H1 (cell line): ENCODE results near the gene CCDC71L. TPM values are rescaled to one million over a fixed set of nuclear protein-coding genes. Genes with fewer than 3 reads are reported as not detected.

Experiments used
- CTCF ChIA-PET: fragments of 300-600 bp; sonication (Branson Sonifier 250); formaldehyde crosslinking; loops from one replicate; lab custom pipeline; 2021; ENCODE audit not compliant: partially characterized antibody; lab: Charles Lee
- POLR2A ChIA-PET: fragments of 300-600 bp; sonication (Branson Sonifier 250); formaldehyde crosslinking; loops from one replicate; lab custom pipeline; 2021; ENCODE audit warnings: inconsistent platforms; ENCODE audit not compliant: partially characterized antibody; lab: Charles Lee
- DNase-seq, 2 experiments: peaks; one replicate each; pipeline versions ENCODE4 v3.0.0 to v3.0.0-alpha.2; 2010 to 2022; ENCODE audit warnings: low spot score in 2 of 2, low read depth in 1 of 2, mixed read lengths in 1 of 2
- FAIRE-seq: peaks from 2 replicates; lab custom pipeline; 2011; peaks lifted over from hg19 to GRCh38; lab: Jason Lieb, UNC
- H2AFZ ChIP-seq: 2 replicates; pipeline ENCODE4 v1.8.1; 2012; ENCODE audit warnings: low read length, inconsistent platforms
- H2AK5ac ChIP-seq: 2 replicates; pipeline ENCODE4 v1.6.1; 2013; ENCODE audit warnings: low read depth, low read length
- H2BK120ac ChIP-seq: replicated peaks from 2 replicates; pipeline ENCODE3; 2013; ENCODE audit warnings: low read depth, low read length, inconsistent platforms
- H2BK12ac ChIP-seq: 2 replicates; pipeline ENCODE4 v1.6.1; 2013; ENCODE audit warnings: low read depth, low read length
- H2BK15ac ChIP-seq: 2 replicates; pipeline ENCODE4 v1.6.1; 2013; ENCODE audit warnings: low read length
- H2BK20ac ChIP-seq: 2 replicates; pipeline ENCODE4 v1.6.1; 2013; ENCODE audit warnings: low read length
- H2BK5ac ChIP-seq: 2 replicates; pipeline ENCODE4 v1.6.1; 2013; ENCODE audit warnings: low read depth, low read length
- H3K14ac ChIP-seq: 2 replicates; pipeline ENCODE4 v1.6.1; 2013; ENCODE audit warnings: inconsistent platforms; ENCODE audit not compliant: insufficient read length
- H3K18ac ChIP-seq: 2 replicates; pipeline ENCODE4 v1.6.1; 2013; ENCODE audit warnings: low read length; ENCODE audit errors: extremely low read depth
- H3K23ac ChIP-seq: 2 replicates; pipeline ENCODE4 v1.6.1; 2013; ENCODE audit warnings: inconsistent platforms; ENCODE audit not compliant: insufficient read length
- H3K23me2 ChIP-seq: 2 replicates; pipeline ENCODE4 v1.6.1; 2013; ENCODE audit warnings: low read depth, low read length
- H3K27ac ChIP-seq: 2 replicates; pipeline ENCODE4 v1.6.1; 2011; ENCODE audit warnings: low read depth, low read length, inconsistent platforms
- H3K27me3 ChIP-seq, 4 experiments: replicated peaks in 1 of 4; 1 replicate in 1 of 4; 2 replicates in 3 of 4; pipeline versions ENCODE4 v1.6.1 to v1.8.1; 2011 to 2013; ENCODE audit warnings: low read length in 3 of 4, mild to moderate bottlenecking in 3 of 4, inconsistent platforms in 2 of 4, mixed read lengths in 2 of 4, moderate library complexity in 1 of 4; ENCODE audit not compliant: control insufficient read depth in 3 of 4, insufficient read depth in 3 of 4; ENCODE audit errors: extremely low read depth in 1 of 4
- H3K36me3 ChIP-seq, 4 experiments: 2 replicates each; pipeline versions ENCODE4 v1.6.1 to v1.8.1; 2011 to 2013; ENCODE audit warnings: mild to moderate bottlenecking in 4 of 4, low read length in 3 of 4, moderate library complexity in 2 of 4, control low read depth in 1 of 4, inconsistent platforms in 1 of 4; ENCODE audit not compliant: insufficient read depth in 4 of 4, control insufficient read depth in 2 of 4
- H3K4ac ChIP-seq: replicated peaks from 2 replicates; pipeline ENCODE3; 2013; ENCODE audit warnings: low read length, low read depth, mixed read lengths, inconsistent platforms; ENCODE audit not compliant: insufficient read length
- H3K4me1 ChIP-seq, 4 experiments: replicated peaks in 1 of 4; 1 replicate in 1 of 4; 2 replicates in 3 of 4; pipeline versions ENCODE4 v1.6.1 to v1.8.1; 2011 to 2013; ENCODE audit warnings: low read length in 3 of 4, inconsistent platforms in 2 of 4, mixed read lengths in 1 of 4; ENCODE audit not compliant: insufficient read depth in 4 of 4, control insufficient read depth in 3 of 4
- H3K4me2 ChIP-seq, 2 experiments: 2 replicates each; pipeline versions ENCODE4 v1.6.1 to v1.8.1; 2011 to 2013; ENCODE audit warnings: low read depth in 2 of 2, low read length in 2 of 2, control low read depth in 1 of 2, inconsistent platforms in 1 of 2, mild to moderate bottlenecking in 1 of 2; ENCODE audit not compliant: insufficient read depth in 1 of 2
- H3K4me3 ChIP-seq, 4 experiments: fragments of 200-600, 300-600 bp in 1 of 4; sonication (generic), shearing (Covaris generic), sonication (Bioruptor Twin) in 1 of 4; 2 replicates each; pipeline versions ENCODE4 v1.5.1 to v1.8.1; 2011 to 2016; ENCODE audit warnings: low read length in 4 of 4, low read depth in 3 of 4, control low read depth in 2 of 4, inconsistent platforms in 2 of 4, mild to moderate bottlenecking in 2 of 4, mixed read lengths in 1 of 4, moderate library complexity in 1 of 4; ENCODE audit not compliant: insufficient read depth in 2 of 4; ENCODE audit errors: extremely low read depth in 1 of 4
- H3K56ac ChIP-seq: replicated peaks from 2 replicates; pipeline ENCODE3; 2013; ENCODE audit warnings: low read depth, mild to moderate bottlenecking, mixed read lengths, low read length, inconsistent platforms; ENCODE audit not compliant: insufficient read length
- H3K79me1 ChIP-seq: 2 replicates; pipeline ENCODE4 v1.6.1; 2013; ENCODE audit warnings: low read depth, low read length, control low read depth
- H3K79me2 ChIP-seq, 2 experiments: 2 replicates each; pipeline versions ENCODE4 v1.6.1 to v1.8.1; 2012 to 2013; ENCODE audit warnings: low read length in 2 of 2, mild to moderate bottlenecking in 2 of 2, inconsistent platforms in 1 of 2; ENCODE audit not compliant: insufficient read depth in 2 of 2, control insufficient read depth in 1 of 2
- H3K9ac ChIP-seq, 4 experiments: replicated peaks in 1 of 4; 1 replicate in 1 of 4; 2 replicates in 3 of 4; pipeline versions ENCODE4 v1.6.1 to v1.8.1; 2011 to 2013; ENCODE audit warnings: low read depth in 3 of 4, low read length in 3 of 4, control low read depth in 2 of 4, mild to moderate bottlenecking in 2 of 4, moderate library complexity in 2 of 4, inconsistent platforms in 1 of 4; ENCODE audit errors: extremely low read depth in 1 of 4
- H3K9me3 ChIP-seq, 2 experiments: 2 replicates each; pipeline versions ENCODE4 v1.6.1 to v1.8.1; 2012 to 2013; ENCODE audit warnings: mild to moderate bottlenecking in 2 of 2, moderate library complexity in 2 of 2, control low read depth in 1 of 2, inconsistent platforms in 1 of 2, low read depth in 1 of 2, low read length in 1 of 2, mixed read lengths in 1 of 2; ENCODE audit not compliant: insufficient read depth in 2 of 2
- H4K20me1 ChIP-seq, 2 experiments: replicated peaks in 1 of 2; 2 replicates each; pipeline versions ENCODE3 to v1.8.1; 2011 to 2013; ENCODE audit warnings: inconsistent platforms in 2 of 2, low read length in 2 of 2, mild to moderate bottlenecking in 1 of 2; ENCODE audit not compliant: insufficient read depth in 2 of 2, control insufficient read depth in 1 of 2
- H4K5ac ChIP-seq: 2 replicates; pipeline ENCODE4 v1.6.1; 2013; ENCODE audit warnings: low read length, low read depth, mixed read lengths, inconsistent platforms; ENCODE audit not compliant: insufficient read length
- H4K8ac ChIP-seq: 2 replicates; pipeline ENCODE4 v1.8.0; 2013; ENCODE audit warnings: mild to moderate bottlenecking, moderate library complexity, low read length, inconsistent platforms; ENCODE audit not compliant: insufficient read depth; ENCODE audit errors: extremely low read depth
- H4K91ac ChIP-seq: replicated peaks from 2 replicates; pipeline ENCODE3; 2013; ENCODE audit warnings: low read length, mixed read lengths, inconsistent platforms; ENCODE audit not compliant: insufficient read length
- ASH2L ChIP-seq: fragments of 200-600, 300-600 bp; sonication (generic); IDR thresholded peaks from one replicate; pipeline ENCODE4 v1.7.1; 2017; ENCODE audit warnings: low read length
- KDM4A ChIP-seq: IDR thresholded peaks from one replicate; pipeline ENCODE4 v1.7.1; 2012; ENCODE audit warnings: low read depth, mild to moderate bottlenecking, moderate library complexity, low read length, inconsistent platforms; ENCODE audit not compliant: severe bottlenecking
- SAP30 ChIP-seq: fragments of 300-600 bp; sonication (generic); IDR thresholded peaks from 2 replicates; pipeline ENCODE4 v1.7.1; 2012; ENCODE audit warnings: low read length, moderate library complexity, mild to moderate bottlenecking, inconsistent platforms; ENCODE audit not compliant: insufficient read depth, insufficient replicate concordance
- SIX5 ChIP-seq: IDR thresholded peaks from 2 replicates; pipeline ENCODE4 v1.6.1; 2011; ENCODE audit warnings: mild to moderate bottlenecking, low read depth, low read length
- TCF12 ChIP-seq: IDR thresholded peaks from 2 replicates; pipeline ENCODE4 v1.6.1; 2011; ENCODE audit warnings: low read depth, mild to moderate bottlenecking, low read length
- WGBS, 2 experiments: shearing (Covaris generic) in 1 of 2; methylation state at CpG; one replicate each; pipeline versions ENCODE4 v1.1.6 to v1.1.7; 2013 to 2015; ENCODE audit warnings: low lambda C conversion rate in 2 of 2, mixed read lengths in 2 of 2, inconsistent platforms in 1 of 2, low coverage in 1 of 2, missing lambda C conversion rate in 1 of 2; ENCODE audit not compliant: insufficient replicate concordance in 2 of 2, insufficient coverage in 1 of 2, insufficient read length in 1 of 2; ENCODE audit errors: extremely low coverage in 1 of 2, missing lambda C conversion rate in 1 of 2; 5-methylcytosine and 5-hydroxymethylcytosine counted together
- polyA plus RNA-seq, 7 experiments: library from polyadenylated mRNA; depleted of rRNA in 3 of 7; stranded (reverse) in 5 of 7; unstranded in 2 of 7; fragments of >200 nt in 5 of 7; fragments of 200-250 nt in 2 of 7; gene quantifications; 1 replicate in 5 of 7; 2 replicates in 1 of 7; 4 replicates in 1 of 7; pipeline versions ENCODE4 v1.2.1 to v1.2.3, GENCODE V29; 2011 to 2013; ENCODE audit warnings: missing spikeins in 2 of 7, mixed read lengths in 2 of 7
- total RNA-seq: library from RNA; stranded (reverse); fragmentation: NEBNext Ultra II Directional; extraction: Animal tissue kit (Norgen Biotek cat#: 25700); gene quantifications from 2 replicates; pipeline ENCODE4 v1.2.1, GENCODE V29; 2021
- TF ChIP-seq, protein P1 (sequence below): IDR thresholded peaks from 2 replicates; pipeline ENCODE4 v1.6.1; 2012; ENCODE audit warnings: low read length, inconsistent platforms

The CCDC71L gene
- total and polyA plus RNA-seq, 2 of the 8 experiments (the other 6 are each of a cell fraction or from before 2014, with no cell fraction given), result 12.5 to 16.7 TPM

DNA sequence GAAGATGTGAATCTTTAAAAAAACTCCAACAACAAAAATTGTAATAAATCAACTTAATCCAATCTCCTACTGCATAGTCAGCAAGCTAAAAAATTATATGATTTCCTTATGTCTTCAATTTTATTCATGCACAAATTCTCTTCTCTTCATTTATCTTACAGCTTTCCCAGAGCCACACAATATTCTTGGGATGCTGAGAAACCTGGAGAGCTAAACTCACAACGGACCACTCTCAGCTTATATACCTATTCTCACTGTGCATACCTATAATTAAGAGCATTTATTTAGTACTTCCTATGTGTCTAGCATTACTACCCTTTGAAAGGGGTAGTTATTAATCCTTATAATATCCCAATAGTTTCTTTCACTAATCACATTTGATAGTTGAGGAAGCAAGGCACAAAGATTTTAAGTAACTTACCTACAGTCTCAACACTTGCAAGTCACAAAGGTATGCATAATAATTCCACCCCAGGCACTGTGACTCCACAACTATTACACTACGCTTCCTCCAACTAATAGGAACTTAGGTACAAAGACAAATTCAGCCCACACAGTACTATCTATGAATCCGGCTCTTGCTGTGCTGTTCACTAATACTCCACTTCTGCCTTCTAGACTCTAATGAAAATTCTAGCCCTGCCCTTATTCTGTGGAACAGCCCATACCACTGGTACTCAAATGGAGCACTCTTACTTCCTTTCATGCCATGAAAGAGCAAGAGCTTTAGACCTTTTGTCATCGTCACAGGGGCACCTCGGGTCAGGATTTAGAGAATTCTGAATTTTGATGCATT lies 5.1 kb downstream of the CCDC71L start:
- DNase-seq (no peak), FAIRE-seq (no peak)
- Histone ChIP-seq H3K4me2 (no peak overlapping the region), H3K27ac (no peak overlapping the region), H4K8ac (no peak overlapping the region), H3K14ac (no peak overlapping the region), H3K9ac (no peak overlapping the region), H3K79me2 (no peaks in the 10 kb centered on the region), H3K23ac (no peak overlapping the region), H3K18ac (no peak overlapping the region), H2BK15ac (no peak overlapping the region), H3K4ac (no peak overlapping the region), H3K9me3 (no peaks in the 10 kb centered on the region), H2AFZ (no peak overlapping the region), H3K23me2 (peaks cover 6% of the 10 kb centered on the region; the same call in 1 of the 2 replicates), H3K79me1 (no peaks in the 10 kb centered on the region), H3K27me3 (no peaks in the 10 kb centered on the region), H2BK120ac (no peak overlapping the region), H3K56ac (no peak overlapping the region), H2BK5ac (no peak overlapping the region), H2BK20ac (no peak overlapping the region), H4K20me1 (no peaks in the 10 kb centered on the region), H2BK12ac (no peak overlapping the region), H4K5ac (no peak overlapping the region), H2AK5ac (no peak overlapping the region), H3K4me3 (no peak overlapping the region), H4K91ac (no peak overlapping the region), H3K4me1 (no peaks in the 10 kb centered on the region), H3K36me3 (no peaks in the 10 kb centered on the region)
- POLR2A ChIA-PET, result no interaction called here
- CTCF ChIA-PET, result interaction anchor here (0.5 to 3.6 kb wide), 4 partner anchors 15 to 137 kb away, joined by 3 to 11 read pairs (median 3); no protein-coding TSS in a partner anchor
- 88% methylated on average over 5 of the region's 5 CpGs; no CpG with 5 or more reads in 1 of the 2 experiments for WGBS, 2 experiments
- TF ChIP-seq, protein P1, sequence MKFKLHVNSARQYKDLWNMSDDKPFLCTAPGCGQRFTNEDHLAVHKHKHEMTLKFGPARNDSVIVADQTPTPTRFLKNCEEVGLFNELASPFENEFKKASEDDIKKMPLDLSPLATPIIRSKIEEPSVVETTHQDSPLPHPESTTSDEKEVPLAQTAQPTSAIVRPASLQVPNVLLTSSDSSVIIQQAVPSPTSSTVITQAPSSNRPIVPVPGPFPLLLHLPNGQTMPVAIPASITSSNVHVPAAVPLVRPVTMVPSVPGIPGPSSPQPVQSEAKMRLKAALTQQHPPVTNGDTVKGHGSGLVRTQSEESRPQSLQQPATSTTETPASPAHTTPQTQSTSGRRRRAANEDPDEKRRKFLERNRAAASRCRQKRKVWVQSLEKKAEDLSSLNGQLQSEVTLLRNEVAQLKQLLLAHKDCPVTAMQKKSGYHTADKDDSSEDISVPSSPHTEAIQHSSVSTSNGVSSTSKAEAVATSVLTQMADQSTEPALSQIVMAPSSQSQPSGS, result no peak
- TF ChIP-seq KDM4A (no peak), SIX5 (no peak), ASH2L (no peak), TCF12 (no peak), SAP30 (no peak)
